ENCODE data around the gene COX19. TPM values are rescaled to one million over a fixed set of nuclear protein-coding genes. Genes with fewer than 3 reads are reported as not detected.
A peak's percentile ranks its signal among the peaks of the same experiment; 100 is the strongest.

COX19 gene
- total RNA-seq, 6 experiments from 2014 or later: 5.6 to 7.6 (median 6.5) TPM

DNA sequence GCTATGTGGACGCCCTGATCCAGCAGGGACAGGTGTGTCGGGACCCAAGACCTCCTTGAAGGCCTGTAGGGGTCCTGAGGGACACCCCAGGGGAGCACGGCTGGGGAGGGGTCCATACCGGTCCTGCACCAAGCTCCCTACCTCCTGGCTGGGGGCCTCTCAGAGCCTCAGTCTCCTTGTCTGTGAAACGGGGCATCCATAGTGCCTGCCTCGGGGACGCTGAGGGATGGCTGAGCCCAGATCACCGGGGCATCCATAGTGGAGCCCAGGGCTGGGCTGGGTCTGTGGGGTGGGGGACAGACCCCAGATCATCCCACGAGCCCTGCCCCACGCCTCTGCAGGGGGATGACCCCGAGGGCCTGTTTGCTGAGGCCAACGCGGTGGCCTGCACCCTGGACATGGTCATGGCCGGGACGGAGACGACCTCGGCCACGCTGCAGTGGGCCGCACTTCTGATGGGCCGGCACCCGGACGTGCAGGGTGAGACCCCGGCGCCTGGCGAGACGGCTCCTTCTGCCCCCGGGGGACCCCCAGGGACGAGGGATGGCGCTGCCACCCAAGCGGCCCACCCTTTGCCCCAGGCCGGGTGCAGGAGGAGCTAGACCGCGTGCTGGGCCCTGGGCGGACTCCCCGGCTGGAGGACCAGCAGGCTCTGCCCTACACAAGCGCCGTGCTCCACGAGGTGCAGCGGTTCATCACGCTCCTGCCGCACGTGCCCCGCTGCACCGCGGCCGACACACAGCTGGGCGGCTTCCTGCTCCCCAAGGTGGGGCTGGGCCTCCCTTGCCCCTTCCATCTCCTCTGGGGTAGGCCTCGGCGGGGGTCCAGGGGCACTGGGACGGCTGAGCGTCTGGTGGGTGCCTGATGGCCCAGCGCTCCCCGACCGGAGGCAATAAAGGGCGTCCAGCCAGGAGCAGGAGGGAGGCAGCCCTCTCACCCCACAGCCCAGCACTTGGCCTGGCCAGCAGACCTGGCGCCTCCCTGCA is 11.7 kb upstream of the COX19 start:
- H3K36me3 Mint-ChIP-seq (ENCODE audit: low read depth): no peaks in the 10 kb centered on the region
- DNase-seq: no peak
- no peaks in the 10 kb centered on the region for H3K4me1 Mint-ChIP-seq (ENCODE audit: low read depth)
- TF ChIP-seq, protein P1, sequence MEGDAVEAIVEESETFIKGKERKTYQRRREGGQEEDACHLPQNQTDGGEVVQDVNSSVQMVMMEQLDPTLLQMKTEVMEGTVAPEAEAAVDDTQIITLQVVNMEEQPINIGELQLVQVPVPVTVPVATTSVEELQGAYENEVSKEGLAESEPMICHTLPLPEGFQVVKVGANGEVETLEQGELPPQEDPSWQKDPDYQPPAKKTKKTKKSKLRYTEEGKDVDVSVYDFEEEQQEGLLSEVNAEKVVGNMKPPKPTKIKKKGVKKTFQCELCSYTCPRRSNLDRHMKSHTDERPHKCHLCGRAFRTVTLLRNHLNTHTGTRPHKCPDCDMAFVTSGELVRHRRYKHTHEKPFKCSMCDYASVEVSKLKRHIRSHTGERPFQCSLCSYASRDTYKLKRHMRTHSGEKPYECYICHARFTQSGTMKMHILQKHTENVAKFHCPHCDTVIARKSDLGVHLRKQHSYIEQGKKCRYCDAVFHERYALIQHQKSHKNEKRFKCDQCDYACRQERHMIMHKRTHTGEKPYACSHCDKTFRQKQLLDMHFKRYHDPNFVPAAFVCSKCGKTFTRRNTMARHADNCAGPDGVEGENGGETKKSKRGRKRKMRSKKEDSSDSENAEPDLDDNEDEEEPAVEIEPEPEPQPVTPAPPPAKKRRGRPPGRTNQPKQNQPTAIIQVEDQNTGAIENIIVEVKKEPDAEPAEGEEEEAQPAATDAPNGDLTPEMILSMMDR (IDR thresholded peaks at IDR 0.05): no peak
- 0 out of 2 replicates have a peak, but pooled peaks cover 2% of the 10 kb centered on the region for H3K27me3 Mint-ChIP-seq (ENCODE audit: insufficient read depth)
- no peak overlapping the region for H3K4me3 Mint-ChIP-seq
- no peak overlapping the region for H3K27ac Mint-ChIP-seq
- H3K9me3 Mint-ChIP-seq: no peaks in the 10 kb centered on the region

DNA sequence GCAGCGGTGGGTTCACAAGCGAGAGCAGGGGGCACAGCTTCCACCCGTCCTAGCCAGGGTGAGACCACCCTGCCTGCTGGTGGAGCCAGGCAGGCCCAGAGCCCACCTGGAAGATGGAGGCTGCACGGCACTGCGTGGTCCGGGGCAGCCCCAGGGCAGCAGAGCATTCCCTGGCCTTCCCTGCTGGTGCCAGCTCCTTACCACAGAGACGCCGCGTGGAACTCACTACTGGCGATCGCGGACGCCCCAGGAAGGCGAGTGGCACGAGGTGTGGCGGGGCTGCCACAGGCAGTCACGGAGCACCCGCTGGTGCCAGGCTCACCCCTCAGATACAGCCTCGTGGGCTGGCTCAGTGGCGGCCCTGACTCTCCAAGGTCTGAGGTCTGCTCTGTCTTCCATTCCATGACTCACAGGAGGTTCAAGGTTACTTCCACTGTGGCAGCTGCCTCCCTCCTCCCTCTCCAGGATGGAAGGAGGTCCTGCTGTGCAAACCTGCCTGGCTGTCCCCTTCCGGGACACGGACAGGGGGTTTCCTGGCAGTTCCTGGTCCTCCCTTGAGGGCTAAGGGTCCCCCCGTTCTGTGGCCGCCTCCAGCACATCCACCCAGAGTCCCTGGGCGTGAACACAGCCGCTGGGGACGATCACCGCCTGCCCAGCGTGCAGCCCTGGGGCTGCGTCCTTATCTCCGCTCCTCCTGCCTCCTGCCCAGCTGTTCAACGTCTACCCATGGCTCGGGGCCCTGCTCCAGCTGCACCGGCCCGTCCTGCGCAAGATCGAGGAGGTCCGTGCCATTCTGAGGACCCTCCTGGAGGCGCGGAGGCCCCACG is 10.8 kb upstream of the COX19 start:
- peak; percentile 39 for DNase-seq
- H3K4me1 Mint-ChIP-seq (ENCODE audit: low read depth): no peaks in the 10 kb centered on the region
- peaks cover 5% of the 10 kb centered on the region; the same call in 1 of the 2 replicates for H3K27me3 Mint-ChIP-seq (ENCODE audit: insufficient read depth)
- H3K27ac Mint-ChIP-seq: no peak overlapping the region
- TF ChIP-seq, protein P1 (IDR thresholded peaks at IDR 0.05): no peak
- H3K36me3 Mint-ChIP-seq (ENCODE audit: low read depth): no peaks in the 10 kb centered on the region
- no peak overlapping the region; the same call in 1 of the 2 replicates for H3K4me3 Mint-ChIP-seq
- H3K9me3 Mint-ChIP-seq: no peaks in the 10 kb centered on the region

DNA sequence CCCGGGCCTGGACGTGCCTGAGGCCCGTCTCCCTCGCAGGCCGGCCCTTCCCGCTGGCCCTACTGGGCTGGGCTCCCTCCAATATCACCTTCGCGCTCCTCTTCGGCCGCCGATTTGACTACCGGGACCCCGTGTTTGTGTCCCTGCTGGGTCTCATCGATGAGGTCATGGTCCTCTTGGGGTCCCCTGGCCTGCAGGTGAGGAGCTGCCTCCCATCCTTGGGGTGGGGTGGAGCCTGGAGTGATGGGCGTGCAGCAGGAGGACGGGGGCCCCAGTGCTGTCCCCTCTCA is 9.7 kb upstream of the COX19 start:
- no peaks in the 10 kb centered on the region for H3K4me1 Mint-ChIP-seq (ENCODE audit: low read depth)
- H3K27me3 Mint-ChIP-seq (ENCODE audit: insufficient read depth): peaks cover 9% of the 10 kb centered on the region; the same call in 1 of the 2 replicates
- no peak overlapping the region for H3K4me3 Mint-ChIP-seq
- no peak overlapping the region for H3K27ac Mint-ChIP-seq
- no peaks in the 10 kb centered on the region for H3K36me3 Mint-ChIP-seq (ENCODE audit: low read depth)
- no peak for DNase-seq
- TF ChIP-seq, protein P1 (IDR thresholded peaks at IDR 0.05): no peak
- H3K9me3 Mint-ChIP-seq: no peaks in the 10 kb centered on the region

DNA sequence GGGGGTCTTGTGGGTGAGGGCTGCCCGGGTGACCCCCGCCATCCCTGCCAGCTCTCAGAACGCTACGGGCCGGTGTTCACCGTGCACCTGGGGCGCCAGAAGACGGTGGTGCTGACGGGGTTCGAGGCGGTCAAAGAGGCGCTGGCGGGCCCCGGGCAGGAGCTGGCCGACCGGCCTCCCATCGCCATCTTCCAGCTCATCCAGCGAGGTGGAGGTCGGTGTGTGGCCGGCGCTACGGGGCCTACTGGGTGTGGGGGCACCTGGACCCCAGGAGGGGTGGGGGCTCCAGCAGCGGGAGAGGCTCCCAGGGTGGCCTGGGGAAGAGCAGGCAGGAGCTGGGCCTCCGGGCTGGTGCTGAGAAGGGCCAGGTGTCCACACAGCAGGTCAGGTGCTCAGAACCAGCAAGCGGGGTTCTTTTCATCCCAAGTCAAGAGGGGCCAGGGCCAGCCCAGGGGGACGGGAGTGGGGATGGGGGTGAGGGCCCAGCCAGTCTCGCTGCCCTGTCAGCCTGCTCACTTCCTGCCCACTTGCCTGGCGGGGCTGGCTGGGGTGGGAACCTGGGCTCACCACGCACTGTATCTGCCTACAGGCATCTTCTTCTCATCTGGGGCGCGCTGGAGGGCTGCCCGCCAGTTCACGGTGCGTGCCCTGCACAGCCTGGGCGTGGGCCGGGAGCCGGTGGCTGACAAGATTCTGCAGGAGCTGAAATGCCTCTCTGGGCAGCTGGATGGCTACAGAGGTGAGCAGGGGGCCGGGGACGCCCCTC is 9.2 kb upstream of the COX19 start:
- H3K4me3 Mint-ChIP-seq: no peak overlapping the region
- no peaks in the 10 kb centered on the region for H3K4me1 Mint-ChIP-seq (ENCODE audit: low read depth)
- no peak for DNase-seq
- H3K9me3 Mint-ChIP-seq: no peaks in the 10 kb centered on the region
- TF ChIP-seq, protein P1 (IDR thresholded peaks at IDR 0.05): no peak
- peaks cover 9% of the 10 kb centered on the region for H3K27me3 Mint-ChIP-seq (ENCODE audit: insufficient read depth)
- H3K36me3 Mint-ChIP-seq (ENCODE audit: low read depth): no peaks in the 10 kb centered on the region
- no peak overlapping the region for H3K27ac Mint-ChIP-seq

DNA sequence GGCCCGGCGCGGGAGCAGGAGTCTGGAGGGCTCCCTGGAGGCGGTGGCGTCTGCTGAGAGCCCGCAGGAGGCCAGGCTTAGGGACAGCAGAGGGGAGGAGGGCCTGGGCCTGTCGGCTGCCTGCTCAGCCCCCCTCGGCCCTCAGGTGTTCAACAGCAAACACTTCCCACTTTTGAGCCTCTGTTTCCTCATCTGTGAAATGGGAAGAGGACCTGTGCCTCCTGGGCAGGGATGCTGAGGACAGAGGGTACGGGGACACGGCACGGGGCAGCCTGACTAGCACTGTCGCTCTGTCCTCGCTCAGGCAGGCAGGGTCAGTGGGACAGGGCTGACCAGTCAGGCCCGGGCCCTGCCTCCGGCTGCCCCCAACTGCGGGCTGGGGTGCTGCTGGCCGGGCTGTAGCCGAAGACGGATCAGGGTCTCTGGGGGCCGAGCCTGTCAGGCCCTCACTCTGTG is 8.3 kb upstream of the COX19 start:
- Mint-ChIP-seq H3K27ac (no peak overlapping the region), H3K36me3 (ENCODE audit: low read depth) (no peaks in the 10 kb centered on the region), H3K9me3 (no peaks in the 10 kb centered on the region), H3K4me1 (ENCODE audit: low read depth) (no peaks in the 10 kb centered on the region), H3K27me3 (ENCODE audit: insufficient read depth) (peaks cover 11% of the 10 kb centered on the region), H3K4me3 (no peak overlapping the region)
- TF ChIP-seq, protein P1 (IDR thresholded peaks at IDR 0.05): no peak
- DNase-seq: no peak
